HG02623 (cell line): Measurements from ENCODE around the gene CCDC74A.
"Not testable (repeated sequence)": the region's sequence is repeated elsewhere in the genome, so short reads cannot be mapped to it uniquely, and the experiment has no call there.

Experiments
- ATAC-seq: cut with Tn5 transposase; IDR thresholded peaks from one replicate; pipeline ENCODE4 v1.9.1; 2021; ENCODE audit warnings: moderate library complexity; ENCODE audit not compliant: unreplicated experiment

The CCDC74A gene

DNA sequence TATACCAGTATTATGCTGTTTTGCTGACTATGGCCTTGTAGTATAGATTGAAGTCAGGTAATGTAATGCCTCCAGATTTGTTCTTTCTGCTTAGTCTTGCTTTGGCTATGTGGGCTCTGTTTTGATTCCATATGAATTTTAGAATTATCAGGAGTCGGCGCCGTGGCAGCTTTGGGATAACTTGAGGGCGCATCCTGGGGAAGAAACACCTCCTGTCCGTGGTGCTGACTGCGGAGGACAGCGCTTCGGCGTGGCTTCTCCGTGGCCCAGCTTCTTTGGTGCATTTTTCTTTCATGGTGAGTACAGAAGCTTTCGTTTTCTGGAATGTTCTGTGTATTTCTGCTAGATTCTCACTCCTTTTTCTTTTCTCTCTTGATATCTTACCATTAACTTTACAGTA lies 25.2 kb downstream of the CCDC74A start:
- no peak for ATAC-seq

DNA sequence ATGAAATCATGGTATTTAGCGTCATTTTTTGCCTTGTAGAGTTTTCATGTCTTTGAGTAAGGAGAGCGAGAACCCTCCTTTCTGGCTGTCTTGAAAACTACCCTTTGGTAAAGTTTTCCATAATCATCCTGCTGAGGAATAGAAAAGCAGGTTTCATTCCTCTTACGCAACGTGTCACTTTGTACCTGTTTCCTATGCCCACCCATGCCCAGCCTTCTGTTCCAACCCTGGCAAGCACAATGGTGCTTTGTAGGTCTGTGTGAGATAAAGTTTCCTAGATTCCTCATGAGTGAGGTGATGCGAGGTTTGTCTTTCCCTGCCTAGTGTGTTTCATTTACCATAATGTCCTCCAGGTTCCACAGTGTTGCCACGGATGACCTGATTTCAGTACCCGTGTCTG lies 29.3 kb downstream of the CCDC74A start:
- no peak for ATAC-seq

DNA sequence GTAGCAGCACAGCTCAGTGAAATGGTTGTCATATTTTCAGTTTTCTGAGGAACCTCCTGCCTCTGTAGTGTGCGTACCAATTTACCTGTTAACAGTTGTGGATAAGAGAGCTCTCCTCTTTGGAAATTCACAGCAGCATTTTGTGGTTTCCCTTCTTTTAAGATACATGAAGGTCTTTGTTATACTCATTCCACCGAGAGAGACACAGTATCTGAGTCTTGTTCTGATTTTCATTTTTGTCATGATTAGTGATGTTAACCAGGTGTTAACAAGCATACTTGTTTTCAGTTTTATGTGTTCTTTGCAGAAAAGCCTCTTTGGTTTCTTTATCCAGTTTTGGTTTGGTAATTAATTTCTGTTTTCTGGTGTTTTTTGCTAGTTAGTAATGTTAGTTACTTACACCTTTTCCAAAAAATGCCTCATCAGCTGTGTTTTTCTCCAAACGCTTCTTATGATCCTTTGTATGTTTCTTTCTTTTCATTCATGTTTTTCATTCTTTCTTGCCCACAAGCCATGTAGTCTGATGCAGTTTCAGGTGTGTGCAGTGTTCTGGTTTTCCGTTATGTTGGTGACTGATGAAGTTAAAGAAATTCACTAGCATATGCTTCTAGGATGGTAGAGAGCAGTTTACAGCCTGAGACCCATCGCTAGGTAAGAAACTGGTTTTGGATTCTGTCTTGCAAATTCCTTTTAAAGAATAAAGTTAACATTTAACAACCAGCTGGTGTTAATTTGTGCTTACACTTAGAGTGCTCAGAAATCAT lies 30.1 kb downstream of the CCDC74A start:
- ATAC-seq: no peak

DNA sequence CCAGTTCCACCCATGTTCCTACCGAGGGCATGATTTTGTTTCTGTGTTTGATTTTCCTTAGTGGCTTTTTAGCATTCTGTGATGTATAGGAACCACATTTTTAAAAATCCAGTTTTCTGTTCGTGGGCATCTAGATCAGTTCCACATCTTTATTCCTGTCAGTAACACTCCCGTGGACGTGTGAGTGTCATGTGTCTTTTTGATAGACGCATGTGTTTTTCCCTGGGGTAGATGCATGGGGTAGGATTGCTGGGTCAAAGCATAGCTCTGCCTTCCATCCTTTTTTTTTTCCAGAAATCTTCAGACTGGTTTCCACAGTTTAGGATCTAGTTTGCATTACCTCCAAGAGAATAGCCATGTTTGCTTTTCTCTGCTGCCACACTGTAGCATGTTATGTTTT lies 38.7 kb downstream of the CCDC74A start:
- ATAC-seq: no peak

DNA sequence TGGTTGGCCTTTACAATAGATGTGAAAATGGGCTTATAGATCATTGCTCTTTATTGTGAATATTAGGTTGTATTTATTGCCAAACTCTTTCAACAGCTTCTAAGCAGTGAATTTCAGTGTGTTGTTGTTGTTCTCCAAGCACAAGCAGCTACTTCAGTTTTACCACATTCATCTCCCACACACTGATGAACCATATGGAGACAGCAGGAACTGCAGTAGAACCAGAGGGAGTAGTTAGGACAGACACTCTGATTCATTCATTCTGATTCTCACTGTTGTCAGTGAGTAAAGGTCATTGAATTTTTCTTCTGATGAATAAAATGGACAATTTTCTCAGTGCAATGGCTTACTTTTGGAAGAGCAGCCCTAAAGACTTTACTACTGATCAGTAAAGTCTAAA lies 40.2 kb downstream of the CCDC74A start:
- ATAC-seq: no peak

DNA sequence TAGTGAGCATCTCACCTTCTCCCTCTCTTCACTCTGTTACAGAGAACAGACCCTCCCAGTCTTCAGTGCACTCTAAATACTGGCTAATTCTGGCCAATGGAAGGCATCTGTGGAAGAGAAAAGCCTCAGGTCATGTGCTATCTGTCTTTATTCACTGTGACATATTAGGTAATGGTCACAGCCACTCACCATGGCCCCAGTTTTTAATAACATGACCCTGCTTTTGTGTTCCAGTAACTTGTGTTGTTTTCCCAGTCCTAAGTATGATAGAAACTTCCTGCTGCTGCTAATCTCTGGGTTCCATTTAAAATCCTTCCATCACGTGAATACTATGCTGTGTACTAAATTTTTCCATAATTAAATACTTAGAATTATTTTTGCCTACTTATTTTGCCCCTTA lies 40.7 kb downstream of the CCDC74A start:
- ATAC-seq: not testable (repeated sequence)

DNA sequence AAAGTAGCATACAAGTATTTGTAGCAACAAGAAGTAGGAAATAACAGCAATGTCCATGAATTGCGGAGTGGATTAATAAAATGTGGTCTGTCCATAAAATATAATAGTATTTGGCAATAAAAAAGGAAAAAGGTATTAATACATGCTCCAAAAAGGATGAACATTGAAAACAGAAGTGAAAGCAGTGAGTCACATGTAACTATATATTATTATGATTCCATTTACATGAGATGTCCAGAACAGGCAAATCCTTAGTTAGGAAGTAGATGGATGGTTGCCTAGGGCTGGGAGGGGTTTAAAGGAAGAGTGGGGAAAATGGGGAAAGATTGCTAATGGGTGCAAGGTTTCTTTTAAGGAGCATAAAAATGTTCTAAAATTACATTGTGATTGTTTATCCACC lies 44.5 kb downstream of the CCDC74A start:
- no peak for ATAC-seq

DNA sequence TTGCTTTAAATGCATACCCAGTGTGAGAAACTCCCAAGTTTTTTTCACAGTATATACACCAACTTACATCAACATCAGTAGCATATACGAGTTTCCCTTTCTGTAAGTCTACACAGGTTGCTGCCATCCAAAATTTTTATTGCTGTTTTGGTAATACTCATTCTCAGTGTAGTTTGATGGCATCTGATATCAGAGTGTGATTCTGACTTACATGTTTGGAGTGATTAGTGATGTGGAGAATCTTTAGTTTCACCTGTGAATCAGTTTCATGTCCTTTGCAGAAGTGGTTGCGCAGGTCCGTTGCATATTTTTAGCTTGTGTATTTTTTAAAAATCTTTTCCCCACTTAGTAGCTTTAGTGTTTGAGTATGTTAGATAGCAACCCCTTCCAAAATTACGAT lies 50.1 kb downstream of the CCDC74A start:
- ATAC-seq: no peak

DNA sequence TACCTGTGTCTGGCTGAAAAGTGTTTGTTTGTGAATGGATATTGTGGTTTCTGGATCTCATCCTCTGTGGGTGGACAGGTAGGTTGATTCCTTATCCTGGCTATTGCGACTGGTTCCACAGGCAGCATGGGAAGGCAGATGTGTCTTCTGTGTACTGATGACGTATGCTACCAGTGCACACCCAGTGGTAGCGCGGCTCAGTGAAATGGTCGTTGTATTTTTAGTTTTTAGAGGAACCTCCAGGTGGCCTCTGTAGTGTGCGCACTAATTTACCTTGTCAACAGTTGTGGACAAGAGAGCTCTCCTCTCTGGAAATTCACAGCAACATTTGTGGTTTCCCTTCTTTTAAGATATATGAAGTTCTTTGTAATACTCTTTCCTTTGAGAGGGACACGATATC lies 52.5 kb downstream of the CCDC74A start:
- no peak for ATAC-seq
